HEK293T (cell line): ENCODE data around the gene RNF214.

ENCODE experiments used
- ELF4 ChIP-seq: fragments of 450-650 bp; IDR thresholded peaks from 2 replicates; pipeline ENCODE4 v1.6.1; 2017; ENCODE audit warnings: antibody characterized with exemption
- NFRKB ChIP-seq: fragments of 450-650 bp; IDR thresholded peaks from 2 replicates; pipeline ENCODE4 v1.6.1; 2016; ENCODE audit warnings: mild to moderate bottlenecking, moderate library complexity
- ZNF384 ChIP-seq: fragments of 450-650 bp; IDR thresholded peaks from 2 replicates; pipeline ENCODE4 v1.6.1; 2016

- TF ChIP-seq NFRKB (no peak), ZNF384 (no peak), ELF4 (no peak)
Measured at GRCh38 chr11:117295438-117296137, 63.1 kb downstream of the RNF214 start.
